GM12891 (cell line): Measurements from ENCODE around the gene HOXC9.

Source experiments
- DNase-seq: peaks from one replicate; pipeline ENCODE4 v3.0.0; 2011; ENCODE audit warnings: low spot score; ENCODE audit not compliant: insufficient read length
- FAIRE-seq: peaks from 2 replicates; lab custom pipeline; 2011; peaks lifted over from hg19 to GRCh38; lab: Jason Lieb, UNC
- PAX5 ChIP-seq: IDR thresholded peaks from 2 replicates; pipeline ENCODE4 v1.6.1; 2011; ENCODE audit warnings: low read length, moderate library complexity, mild to moderate bottlenecking; ENCODE audit not compliant: insufficient read depth, severe bottlenecking
- POLR2A ChIP-seq: IDR thresholded peaks from 2 replicates; pipeline ENCODE4 v1.6.1; 2011; ENCODE audit warnings: low read depth, low read length, control low read depth
- POLR2AphosphoS5 ChIP-seq: IDR thresholded peaks from 2 replicates; pipeline ENCODE4 v1.6.1; 2011; ENCODE audit warnings: low read depth, low read length, control low read depth
- POU2F2 ChIP-seq: IDR thresholded peaks from 2 replicates; pipeline ENCODE4 v1.6.1; 2011; ENCODE audit warnings: low read depth, mild to moderate bottlenecking, control low read depth, low read length, moderate library complexity
- SPI1 ChIP-seq: IDR thresholded peaks from 2 replicates; pipeline ENCODE4 v1.6.1; 2011; ENCODE audit warnings: low read depth, low read length, control low read depth
- TAF1 ChIP-seq: IDR thresholded peaks from 2 replicates; pipeline ENCODE4 v1.6.1; 2011; ENCODE audit warnings: low read depth, low read length, control low read depth

The HOXC9 gene

GRCh38 chr12:53963434-53964314 lies 36.3 kb upstream of the HOXC9 start:
- no peak for FAIRE-seq
- no peak for TF ChIP-seq PAX5
- no peak for TF ChIP-seq POU2F2
- no peak for TF ChIP-seq SPI1
- no peak for TF ChIP-seq POLR2A
- DNase-seq = no peak

GRCh38 chr12:53964315-53964713 lies 35.6 kb upstream of the HOXC9 start:
- DNase-seq = no peak
- TF ChIP-seq TAF1 (no peak), POLR2AphosphoS5 (no peak), SPI1 (no peak), PAX5 (no peak), POLR2A (no peak), POU2F2 (no peak)
- no peak for FAIRE-seq

- no peak for DNase-seq
- TF ChIP-seq TAF1 = no peak
- no peak for TF ChIP-seq POLR2AphosphoS5
- no peak for TF ChIP-seq POLR2A
- TF ChIP-seq SPI1 = no peak
- no peak for TF ChIP-seq POU2F2
- TF ChIP-seq PAX5 = no peak
- FAIRE-seq = no peak
These were observed 34.5 kb upstream of the HOXC9 start for GRCh38 chr12:53965281-53966084.

- FAIRE-seq (no peak), DNase-seq (no peak)
- TF ChIP-seq PAX5 = no peak
- no peak for TF ChIP-seq TAF1
- TF ChIP-seq POLR2A = no peak
- no peak for TF ChIP-seq POLR2AphosphoS5
- TF ChIP-seq POU2F2 = no peak
- no peak for TF ChIP-seq SPI1
These were observed 33.9 kb upstream of the HOXC9 start for GRCh38 chr12:53966085-53966384.

GRCh38 chr12:53966385-53967133 lies 33.4 kb upstream of the HOXC9 start:
- no peak for DNase-seq
- TF ChIP-seq SPI1 = no peak
- TF ChIP-seq POLR2AphosphoS5 = no peak
- no peak for TF ChIP-seq PAX5
- TF ChIP-seq TAF1 = no peak
- no peak for TF ChIP-seq POU2F2
- no peak for TF ChIP-seq POLR2A
- no peak for FAIRE-seq

GRCh38 chr12:53967421-53967925 lies 32.5 kb upstream of the HOXC9 start:
- FAIRE-seq (no peak), DNase-seq (no peak)
- TF ChIP-seq POLR2A = no peak

GRCh38 chr12:53968214-53969127 lies 31.5 kb upstream of the HOXC9 start:
- no peak for TF ChIP-seq POLR2A
- TF ChIP-seq POLR2AphosphoS5 = no peak
- no peak for TF ChIP-seq POU2F2
- DNase-seq (no peak), FAIRE-seq (no peak)

GRCh38 chr12:53969588-53970259 lies 30.2 kb upstream of the HOXC9 start:
- no peak for FAIRE-seq
- no peak for DNase-seq
- TF ChIP-seq SPI1 = no peak
- TF ChIP-seq POLR2A = no peak
- no peak for TF ChIP-seq POLR2AphosphoS5
- no peak for TF ChIP-seq POU2F2
- no peak for TF ChIP-seq TAF1
- no peak for TF ChIP-seq PAX5
